Dedifferentiated amniotic fluid mesenchymal stem cell (primary cell): ENCODE data around the gene ETV3.

ENCODE experiments used
- DNase-seq: peaks from one replicate; pipeline ENCODE4 v3.0.0-alpha.2; 2016; ENCODE audit errors: extremely low spot score

ETV3 gene

DNA sequence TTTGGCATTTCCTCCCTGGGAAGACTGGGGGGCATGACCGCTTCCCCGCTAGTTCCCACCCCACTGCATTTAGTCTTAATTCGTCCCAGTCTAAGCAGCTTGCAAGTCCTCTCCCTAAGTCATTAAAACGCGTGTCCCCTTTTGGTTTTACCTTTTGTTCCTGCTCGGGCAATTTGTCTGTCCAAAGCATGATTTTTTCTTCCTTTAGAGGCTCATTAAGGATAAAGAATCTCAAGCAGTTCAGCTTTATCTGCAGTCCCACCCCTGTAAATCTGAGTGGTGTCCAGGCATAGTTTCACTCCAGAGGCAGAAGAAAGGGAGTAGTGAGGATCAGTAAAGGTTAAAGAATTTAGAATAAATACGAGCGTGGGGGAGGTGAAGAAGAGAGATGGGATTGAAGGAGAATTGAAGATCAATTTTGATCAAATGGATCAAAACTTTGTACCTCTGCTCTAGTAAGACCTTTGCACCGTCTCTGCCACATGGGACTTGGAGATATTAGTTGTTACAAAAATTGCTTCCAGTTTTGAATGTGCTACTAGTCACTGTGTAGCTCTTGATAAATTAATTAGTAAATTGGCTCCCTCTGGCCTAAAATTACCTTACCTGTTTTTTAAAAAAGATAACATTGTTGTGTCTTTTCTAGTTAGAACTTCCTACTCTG is 989 bp upstream of the ETV3 start:
- no peak for DNase-seq

DNA sequence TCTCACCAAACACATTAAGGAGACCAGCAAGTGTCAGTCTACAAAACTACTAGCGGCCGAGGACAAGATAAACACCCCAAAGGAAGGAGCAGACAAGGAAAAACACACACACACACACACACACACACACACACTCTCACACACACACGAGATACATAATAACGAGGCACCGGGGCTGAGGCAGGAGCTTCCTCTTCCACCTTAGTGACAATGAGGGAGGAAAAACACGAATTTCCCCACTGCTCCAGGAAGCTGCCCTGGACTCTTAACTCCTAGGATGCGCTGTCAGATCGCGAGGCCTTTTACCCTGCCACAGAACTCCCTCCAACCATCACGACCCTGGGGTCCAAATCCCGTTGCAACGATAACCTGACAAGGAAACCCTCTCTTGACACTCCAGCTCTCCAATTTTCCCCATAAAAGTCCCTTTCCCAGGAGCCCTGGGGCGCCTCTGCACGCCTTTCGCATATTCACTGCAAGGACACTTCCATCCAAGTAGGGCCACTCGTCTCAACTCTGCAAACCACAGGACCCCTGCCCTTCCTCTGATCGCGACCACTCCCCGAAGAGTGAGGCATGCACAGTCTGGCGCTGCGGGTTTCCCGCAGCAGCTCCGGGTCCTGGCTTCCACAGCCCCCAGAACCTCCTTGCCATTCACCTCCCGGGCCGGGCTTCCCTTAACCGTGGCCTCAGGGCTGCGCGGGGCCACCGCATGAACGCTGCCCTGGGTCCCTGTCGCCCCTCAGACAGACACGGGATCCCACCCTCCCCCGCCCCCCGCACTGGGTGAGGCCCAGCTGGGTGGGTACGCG is 581 bp downstream of the ETV3 start:
- no peak for DNase-seq

DNA sequence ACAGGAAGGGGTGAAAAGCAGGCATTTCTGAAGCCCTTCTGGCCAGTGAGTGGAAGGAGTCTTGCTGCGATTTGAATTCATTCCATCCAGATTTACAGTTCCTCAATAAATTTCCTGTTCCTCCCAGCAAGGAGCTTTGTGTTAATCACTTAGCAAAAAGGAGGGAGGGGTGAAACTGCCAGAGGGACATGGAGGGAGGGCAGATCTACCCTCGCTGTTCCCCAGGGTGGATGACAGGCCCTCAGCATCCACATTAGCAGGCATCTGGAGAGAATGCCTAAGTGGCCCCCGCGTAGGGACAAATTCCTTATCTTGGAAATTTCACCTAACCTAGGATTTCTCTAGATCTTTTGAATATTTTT is 1.2 kb downstream of the ETV3 start:
- no peak for DNase-seq

DNA sequence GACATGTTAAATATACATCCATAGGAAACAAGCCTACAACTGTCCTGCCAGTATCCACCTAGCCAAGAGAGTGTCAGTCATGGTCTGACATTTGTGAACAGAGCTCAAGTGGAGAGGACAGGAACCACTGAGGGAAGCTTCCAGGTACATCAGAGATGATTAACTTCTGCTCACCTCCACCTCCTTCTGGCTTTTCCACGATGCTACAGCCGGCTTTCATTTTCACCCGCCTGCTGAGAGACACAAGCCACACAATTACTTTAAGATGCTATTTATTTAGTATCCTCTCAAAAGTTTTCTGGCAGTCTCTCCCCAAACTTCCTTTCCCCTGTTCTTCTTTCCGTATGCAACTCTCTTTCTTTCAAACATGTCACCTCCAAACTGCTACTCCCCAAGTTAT is 2.1 kb downstream of the ETV3 start:
- no peak for DNase-seq

DNA sequence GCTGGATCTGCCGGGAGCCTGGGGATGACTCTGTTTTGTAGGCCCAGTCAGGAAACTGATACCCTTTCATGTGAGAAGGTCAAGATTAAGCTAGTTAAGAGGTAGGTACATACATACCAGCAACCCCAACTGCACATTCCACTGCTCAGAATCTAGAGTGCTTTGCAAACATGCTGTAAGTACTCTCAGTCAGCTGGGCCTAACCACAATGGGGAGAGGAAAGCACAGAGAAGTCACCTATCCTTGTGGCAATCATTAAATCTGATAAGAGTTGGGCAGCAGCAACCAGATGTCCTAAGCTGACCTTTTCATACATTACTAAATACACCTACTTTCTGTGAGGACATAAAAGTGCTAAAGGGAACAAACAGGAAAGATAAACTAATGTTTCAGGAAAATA is 2.5 kb downstream of the ETV3 start:
- DNase-seq, result no peak

DNA sequence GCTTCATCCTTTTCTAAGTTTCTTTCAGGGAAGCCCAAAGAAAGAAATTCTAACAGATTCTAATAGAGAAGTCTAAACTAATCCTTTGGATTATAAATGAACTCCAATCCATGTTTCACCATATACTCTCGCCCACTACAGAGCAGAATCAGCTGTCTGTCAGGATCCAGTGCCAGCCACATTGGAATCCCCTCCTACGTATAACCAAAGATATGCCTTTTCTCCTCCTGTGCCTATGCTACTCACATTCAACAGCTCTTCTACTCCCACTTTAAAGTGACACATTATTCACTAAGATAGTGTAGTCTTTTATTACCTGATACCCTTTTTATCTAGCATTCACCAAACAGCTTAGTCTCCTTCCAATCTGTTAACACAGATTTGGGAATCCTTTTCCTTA is 3.1 kb downstream of the ETV3 start:
- DNase-seq, result no peak

DNA sequence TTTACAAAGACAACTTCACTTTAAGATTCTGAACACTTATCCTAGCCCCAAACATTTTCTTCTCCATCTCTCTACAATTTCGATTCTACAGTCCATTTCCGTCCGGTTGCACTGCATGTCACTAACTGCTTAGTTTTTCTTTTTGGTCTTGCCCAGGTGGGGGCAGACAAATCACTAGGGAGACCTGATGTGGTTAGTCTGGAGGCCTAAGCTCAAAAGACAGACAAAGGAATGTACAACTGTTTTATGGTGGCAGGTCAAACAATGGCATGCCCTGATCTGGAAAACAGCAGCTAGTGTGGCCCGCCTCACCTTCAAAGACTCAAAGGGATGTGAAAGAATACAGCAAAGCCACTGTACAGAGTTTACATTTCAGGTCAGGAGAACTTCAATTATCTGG is 3.8 kb downstream of the ETV3 start:
- no peak for DNase-seq

DNA sequence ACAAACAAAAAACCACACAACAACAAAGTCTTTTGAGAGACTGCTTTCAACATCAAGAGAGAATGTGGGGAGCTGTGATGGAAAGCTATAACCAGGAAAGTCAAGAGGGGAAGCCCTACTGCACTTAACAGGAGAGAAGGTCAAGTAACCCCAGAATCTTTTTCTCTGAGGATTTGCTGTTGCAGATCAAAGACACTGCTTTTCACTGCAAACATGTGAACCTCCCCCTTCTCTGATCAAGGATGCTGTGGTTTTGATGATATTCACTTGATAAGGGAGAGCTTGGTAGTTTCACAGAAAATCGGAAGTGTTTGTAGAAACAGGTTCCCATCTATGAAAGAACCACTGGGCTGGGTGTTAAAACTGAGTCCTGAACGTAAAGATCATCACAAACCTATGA is 4.8 kb downstream of the ETV3 start:
- no peak for DNase-seq

DNA sequence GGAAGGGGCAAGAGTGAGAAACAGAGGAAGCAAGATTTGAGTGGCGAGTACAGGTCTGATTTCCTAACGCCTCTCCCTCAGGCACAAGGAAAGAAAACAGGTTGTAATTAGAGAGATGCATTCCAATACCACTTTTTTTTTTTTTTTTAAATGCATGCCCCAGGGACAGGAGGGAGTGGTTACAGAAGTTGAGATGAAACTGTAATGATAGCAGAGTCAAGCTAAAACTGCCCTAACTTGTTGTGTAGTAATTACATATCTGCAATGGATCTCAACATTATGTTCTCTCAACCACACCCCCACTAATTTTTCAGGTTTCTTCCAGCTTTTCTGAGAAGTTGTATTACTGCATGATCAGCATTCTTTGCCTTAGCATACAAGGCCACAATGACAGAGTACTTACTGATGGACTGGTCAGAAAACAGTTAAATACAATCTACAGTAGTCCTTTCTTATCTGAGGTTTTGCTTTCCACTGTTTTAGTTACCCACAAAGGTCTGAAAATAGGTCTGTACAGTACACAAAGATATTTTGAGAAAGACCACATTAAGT is 5.5 kb downstream of the ETV3 start:
- DNase-seq, result no peak

DNA sequence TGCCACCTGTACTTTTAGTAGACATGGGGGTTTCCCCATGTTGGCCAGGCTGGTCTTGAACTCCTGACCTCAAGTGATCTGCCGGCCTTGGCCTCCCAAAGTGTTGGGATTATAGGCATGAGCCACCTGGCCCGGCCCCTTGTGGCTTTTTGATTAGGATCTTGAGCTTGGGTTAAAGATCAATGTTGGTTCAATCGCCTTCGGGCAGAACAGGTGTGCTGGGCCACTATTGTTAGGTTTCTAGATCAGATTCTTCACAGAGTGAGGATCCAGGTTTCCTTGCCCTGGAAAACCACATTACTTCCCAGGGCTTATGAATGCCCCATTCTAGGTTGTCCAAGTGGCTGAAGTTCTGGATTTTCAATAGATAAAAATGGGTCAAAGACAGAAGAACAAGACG is 6.1 kb downstream of the ETV3 start:
- no peak for DNase-seq

DNA sequence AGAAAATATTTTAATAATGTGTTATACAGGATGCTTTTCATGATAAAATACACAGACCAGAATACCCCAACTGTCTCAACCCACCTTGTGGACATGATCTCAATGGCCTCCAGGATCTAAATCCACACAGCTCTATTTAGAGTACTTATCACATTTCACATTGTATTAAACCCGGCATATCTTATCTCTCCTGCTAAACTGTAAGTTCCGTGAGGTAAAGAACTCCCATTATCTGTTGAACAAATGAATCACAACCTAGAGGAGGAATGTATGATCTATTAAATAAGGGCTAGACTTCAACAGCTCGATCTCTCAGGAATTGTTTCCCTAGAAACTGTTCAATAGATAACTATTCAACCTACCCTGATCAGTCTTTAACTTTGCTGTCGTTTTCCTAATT is 6.9 kb downstream of the ETV3 start:
- no peak for DNase-seq

DNA sequence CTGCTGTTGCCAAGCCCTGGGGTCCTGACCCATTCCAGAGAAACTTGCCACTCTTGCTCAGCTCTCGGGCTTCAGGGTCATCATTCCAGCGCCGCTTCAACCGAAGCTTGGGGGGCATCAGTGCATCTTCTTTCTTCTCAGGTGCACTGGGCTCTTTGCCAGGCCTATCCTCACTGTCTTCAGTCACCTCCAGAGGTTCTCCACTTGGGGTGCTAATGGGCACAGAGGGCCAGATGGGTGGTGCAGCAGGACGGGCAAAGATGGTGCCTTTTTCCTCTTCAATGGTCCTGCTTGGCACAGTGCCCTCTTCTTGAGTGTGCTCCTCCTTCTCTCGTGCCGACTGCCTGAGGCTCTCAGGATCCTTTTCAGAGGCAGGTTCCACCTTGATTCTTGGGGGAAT is 13.3 kb downstream of the ETV3 start:
- DNase-seq, result no peak

DNA sequence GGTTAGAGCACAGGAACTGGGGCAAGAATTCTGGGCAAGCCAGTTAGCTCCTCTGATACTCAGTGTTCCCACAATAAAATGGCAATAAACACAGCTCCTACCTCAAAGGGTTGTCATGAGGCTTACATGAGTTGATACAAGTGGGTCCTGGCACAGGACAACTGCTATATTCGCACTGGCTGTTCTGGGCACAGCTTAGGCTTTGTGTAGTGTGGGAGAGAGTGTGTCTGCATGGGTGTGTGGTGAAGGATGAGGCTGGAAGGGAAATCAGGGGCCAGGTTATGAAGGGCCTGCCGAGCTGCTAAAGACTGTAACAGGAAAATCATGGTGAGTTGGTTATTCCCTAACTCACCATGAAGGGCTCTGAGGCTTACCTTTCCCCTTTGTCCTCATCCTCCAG is 18.7 kb downstream of the ETV3 start:
- no peak for DNase-seq

DNA sequence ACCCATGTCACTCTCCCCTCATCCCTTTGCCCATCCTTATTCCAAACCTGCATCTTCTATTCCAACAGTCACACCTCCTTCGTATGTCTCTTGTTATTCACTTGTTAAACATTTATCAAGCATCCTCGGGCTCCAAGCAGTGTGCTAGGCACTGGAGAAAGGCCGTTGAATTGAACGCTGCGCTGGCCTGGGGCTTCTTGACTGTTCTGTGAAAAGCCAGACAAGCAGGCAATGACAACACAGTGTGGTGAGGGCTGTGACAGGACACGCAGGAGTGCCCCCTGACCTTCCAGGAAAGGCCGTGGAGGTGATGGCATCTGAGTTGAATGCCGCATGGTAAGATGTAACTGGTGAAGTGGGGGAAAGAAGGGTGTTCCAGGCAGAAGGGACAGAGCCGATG is 19.2 kb downstream of the ETV3 start:
- no peak for DNase-seq

DNA sequence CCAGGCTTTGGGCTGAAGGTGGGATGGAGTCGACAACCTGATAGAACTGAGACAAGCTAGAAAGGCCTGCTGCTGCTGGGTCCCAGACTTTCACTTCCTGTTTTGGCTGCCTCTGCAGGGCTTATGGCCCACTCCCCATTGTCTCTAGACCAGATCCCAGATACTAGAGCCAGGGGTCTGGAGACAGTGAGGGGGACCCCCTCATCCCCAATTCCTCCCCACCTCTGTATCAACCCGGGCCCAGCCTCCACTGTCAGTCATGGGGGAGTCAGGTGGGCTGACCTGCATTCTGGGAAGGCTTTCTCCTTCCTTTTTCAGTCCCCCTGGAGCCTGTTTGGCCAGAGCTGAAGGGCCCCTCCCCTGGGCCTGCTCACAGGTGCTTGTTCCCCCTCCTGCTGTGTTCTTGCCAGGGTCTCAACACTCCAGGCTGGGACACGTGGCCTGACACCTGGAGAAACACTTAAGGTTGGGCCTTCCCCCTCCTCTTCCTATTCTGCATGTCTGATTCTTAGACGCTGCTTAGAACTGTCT is 20.6 kb downstream of the ETV3 start:
- no peak for DNase-seq

DNA sequence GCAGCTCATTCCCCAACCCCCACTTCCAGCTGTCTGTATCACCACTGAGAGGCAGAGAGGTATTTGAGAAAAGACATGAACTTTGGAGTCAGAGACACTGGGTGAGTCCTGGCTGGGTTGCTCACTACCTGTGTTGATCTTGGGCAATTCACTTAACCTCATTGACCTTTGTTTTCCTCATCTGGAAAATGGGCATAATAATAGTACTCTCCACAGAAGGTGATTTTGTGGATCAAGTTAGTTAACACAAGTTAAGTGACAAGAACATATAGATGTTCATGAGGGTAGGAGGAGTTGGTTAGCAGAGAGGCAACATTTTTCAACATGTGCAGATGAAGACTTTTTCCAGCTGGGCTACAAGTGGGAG is 21.5 kb downstream of the ETV3 start:
- no peak for DNase-seq

DNA sequence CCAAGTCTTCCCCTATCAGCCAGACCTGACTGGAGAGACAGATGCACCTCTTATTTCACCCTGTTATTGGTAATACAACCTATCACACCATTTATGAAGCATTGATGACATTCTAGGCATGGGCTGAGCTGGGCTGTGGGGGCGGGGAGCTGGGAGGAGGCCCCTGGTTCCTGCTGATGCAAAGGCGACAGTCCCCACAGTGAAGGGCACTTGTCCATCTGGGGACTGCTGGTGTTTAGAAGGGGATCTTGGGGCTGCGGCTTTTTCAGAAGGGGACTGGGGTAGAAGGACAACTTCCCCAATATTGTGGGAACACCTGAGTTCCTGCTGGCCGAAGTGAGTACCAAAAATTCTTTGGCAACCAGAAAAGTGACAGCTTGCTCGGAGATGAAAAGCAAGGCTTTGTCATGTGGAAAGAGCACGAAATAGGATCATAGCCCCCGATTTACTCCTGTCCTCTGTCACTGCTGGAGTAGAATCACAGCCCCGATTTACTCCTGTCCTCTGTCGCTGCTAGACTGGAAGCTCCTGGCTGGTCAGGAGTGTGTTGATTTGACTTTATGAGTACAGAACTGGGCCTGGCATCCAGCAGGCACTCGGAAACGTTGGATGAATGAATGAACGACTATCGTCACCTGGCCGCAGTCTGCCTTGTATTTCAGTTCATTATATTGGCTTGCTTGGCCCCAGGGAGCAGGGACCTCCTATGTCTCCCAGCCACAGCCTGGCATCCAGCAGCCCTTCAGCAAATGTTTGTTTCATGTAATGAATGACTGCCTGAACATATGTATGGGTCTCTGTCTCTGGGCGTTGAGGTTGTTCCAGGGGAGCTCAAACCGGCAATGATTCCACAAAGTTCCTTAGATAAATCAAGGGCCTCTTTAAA is 22.1 kb downstream of the ETV3 start:
- no peak for DNase-seq

DNA sequence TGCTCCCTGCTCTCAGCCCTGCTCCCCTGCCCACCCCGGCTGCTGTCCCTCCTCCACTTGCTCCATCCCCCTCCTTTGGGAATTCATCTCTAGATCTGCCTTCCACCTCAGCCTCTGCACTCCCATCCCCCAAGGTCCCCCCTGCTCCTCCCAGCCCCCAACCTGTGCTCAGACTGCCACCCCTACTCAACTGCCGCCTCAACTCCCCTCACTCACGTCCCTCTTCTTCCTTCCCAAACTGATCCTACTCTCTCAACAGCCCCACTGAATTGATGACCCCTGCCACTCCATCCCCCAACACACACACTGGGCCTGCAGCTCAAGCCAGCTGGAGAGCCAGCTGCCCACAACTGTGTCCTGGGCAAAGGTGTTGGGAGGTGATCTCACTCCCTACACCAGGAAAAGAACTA is 22.8 kb downstream of the ETV3 start:
- DNase-seq, result no peak

DNA sequence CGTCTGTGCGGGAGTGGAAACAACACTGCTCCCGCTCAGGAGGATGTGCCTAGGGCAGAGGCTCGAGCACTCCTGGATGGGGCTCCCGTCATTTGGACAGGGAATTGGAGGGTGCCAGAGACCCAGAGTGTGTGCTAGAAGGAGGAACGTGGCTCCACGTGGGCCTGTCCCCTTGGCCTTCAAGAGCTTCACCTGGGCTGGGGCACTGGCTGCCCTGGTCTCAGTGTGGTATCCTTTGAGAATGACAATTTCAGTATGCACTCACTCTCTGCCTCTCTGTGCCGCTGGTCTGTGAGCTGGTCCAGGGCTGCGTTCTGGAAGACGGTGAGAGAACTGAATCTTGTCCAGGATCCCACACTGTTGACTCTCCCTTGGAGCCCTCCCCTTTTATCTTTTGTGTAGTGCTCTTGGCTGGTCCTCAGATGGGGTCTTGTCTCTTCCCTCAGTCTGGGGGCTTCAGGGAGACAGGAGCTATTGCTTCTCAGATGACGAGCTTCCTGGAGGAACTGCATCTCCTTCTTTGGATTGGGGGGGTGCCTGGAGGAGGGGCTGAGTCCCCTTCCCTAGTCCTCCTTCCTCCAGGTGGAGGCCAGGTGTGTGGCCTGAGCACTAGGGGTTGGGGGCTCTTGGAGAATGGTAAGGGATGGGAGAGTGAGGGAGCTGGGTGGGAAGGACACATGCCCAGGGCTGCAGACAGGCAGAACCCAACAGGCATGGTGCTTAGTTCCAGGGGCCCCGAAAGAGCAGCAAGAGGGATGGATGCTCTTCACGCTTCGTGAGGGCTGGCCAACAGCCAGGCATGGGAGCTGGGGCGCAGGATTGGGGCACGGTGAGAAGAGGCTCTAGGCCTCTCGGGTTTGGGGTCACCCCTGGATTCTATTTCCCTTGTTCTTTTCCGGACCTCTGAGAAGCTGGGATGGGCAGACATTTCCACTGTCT is 23.7 kb downstream of the ETV3 start:
- no peak for DNase-seq

DNA sequence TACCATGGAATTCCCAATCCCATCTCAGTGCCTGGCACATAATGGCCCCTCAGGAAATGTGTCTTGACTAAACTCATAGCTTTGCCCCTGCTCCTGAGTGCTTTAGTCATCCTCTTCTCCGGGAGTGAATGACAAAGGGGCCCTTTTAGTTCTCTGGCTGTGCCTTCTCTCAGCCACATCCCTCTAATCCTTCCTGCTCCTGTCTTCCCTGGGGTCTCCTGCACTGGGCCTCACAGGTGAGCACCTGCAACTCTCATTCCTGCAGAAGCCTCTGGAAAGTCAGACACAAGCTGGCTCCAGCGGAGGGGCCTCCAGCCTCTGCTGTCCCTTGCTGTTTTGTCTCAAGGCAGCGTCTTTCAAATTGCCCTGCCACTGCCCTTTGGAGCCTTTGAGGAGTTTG is 24.6 kb downstream of the ETV3 start:
- no peak for DNase-seq

DNA sequence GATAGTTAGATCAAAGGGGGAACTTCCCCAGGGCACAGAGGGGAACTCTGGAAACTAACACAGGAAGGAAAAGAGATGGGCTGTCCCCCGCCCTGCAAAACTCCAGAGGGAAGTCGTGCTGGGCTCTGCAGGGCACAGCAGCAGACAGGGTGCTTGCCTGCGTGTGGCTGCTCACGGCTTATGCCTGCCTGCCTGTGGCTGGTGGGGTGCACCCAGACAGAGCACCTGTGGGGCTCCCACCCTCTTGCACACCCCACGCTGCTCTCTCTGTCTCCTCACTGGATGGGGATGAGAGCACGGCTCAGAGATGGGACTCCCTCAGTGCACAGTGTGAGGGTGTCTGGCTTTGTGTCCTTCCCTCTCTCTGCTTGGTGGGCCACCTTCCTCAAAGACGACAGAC is 25.1 kb downstream of the ETV3 start:
- no peak for DNase-seq
